MM.1S (cell line): ENCODE data around the gene FRAT1.

ENCODE experiments used
- DNase-seq: peaks from one replicate; pipeline ENCODE4 v3.0.0-alpha.2; 2015
- H2AFZ ChIP-seq: fragments of 300-600 bp; sonication (generic); 2 replicates; pipeline ENCODE4 v1.6.0; 2016; ENCODE audit warnings: antibody characterized with exemption, low read length
- H3F3A ChIP-seq: fragments of 300-600 bp; sonication (generic); 2 replicates; pipeline ENCODE4 v1.6.1; 2016; ENCODE audit warnings: mild to moderate bottlenecking, antibody characterized with exemption, low read length, moderate library complexity, mixed read lengths; ENCODE audit not compliant: insufficient read depth
- H3K27ac ChIP-seq: fragments of 300-600 bp; sonication (generic); 2 replicates; pipeline ENCODE4 v1.5.1; 2016; ENCODE audit warnings: mild to moderate bottlenecking, low read length
- H3K27me3 ChIP-seq: fragments of 300-600 bp; sonication (generic); replicated peaks from 2 replicates; pipeline ENCODE4 v1.6.0; 2016; ENCODE audit warnings: low read length; ENCODE audit not compliant: insufficient read depth
- H3K36me3 ChIP-seq: fragments of 300-600 bp; sonication (generic); replicated peaks from 2 replicates; pipeline ENCODE4 v1.6.1; 2016; ENCODE audit warnings: mild to moderate bottlenecking, low read length, mixed read lengths; ENCODE audit not compliant: insufficient read depth
- H3K4me1 ChIP-seq: fragments of 300-600 bp; sonication (generic); 2 replicates; pipeline ENCODE4 v1.6.1; 2016; ENCODE audit warnings: low read length, mixed read lengths
- H3K4me2 ChIP-seq: fragments of 300-600 bp; sonication (generic); 2 replicates; pipeline ENCODE4 v1.6.0; 2016; ENCODE audit warnings: low read depth, low read length
- H3K4me3 ChIP-seq: fragments of 300-600 bp; sonication (generic); 2 replicates; pipeline ENCODE4 v1.5.1; 2016; ENCODE audit warnings: low read length, mixed read lengths
- H3K79me2 ChIP-seq: fragments of 300-600 bp; sonication (generic); 2 replicates; pipeline ENCODE4 v1.6.1; 2016; ENCODE audit warnings: mixed run types, low read length, mixed read lengths
- H3K9ac ChIP-seq: fragments of 300-600 bp; sonication (generic); 2 replicates; pipeline ENCODE4 v1.6.1; 2016; ENCODE audit warnings: low read length, mixed read lengths
- H3K9me2 ChIP-seq: fragments of 300-600 bp; sonication (generic); replicated peaks from 2 replicates; pipeline ENCODE4 v1.6.1; 2016; ENCODE audit warnings: mild to moderate bottlenecking, low read length, mixed read lengths; ENCODE audit not compliant: insufficient read depth
- H3K9me3 ChIP-seq: fragments of 300-600 bp; sonication (generic); replicated peaks from 2 replicates; pipeline ENCODE4 v1.6.1; 2016; ENCODE audit warnings: mild to moderate bottlenecking, low read length, mixed read lengths; ENCODE audit not compliant: insufficient read depth
- H4K20me1 ChIP-seq: fragments of 300-600 bp; sonication (generic); 2 replicates; pipeline ENCODE4 v1.6.1; 2016; ENCODE audit warnings: mild to moderate bottlenecking, low read length, moderate library complexity, mixed read lengths; ENCODE audit not compliant: insufficient read depth
- EZH2 ChIP-seq: fragments of 300-600 bp; sonication (generic); optimal IDR thresholded peaks from 2 replicates; pipeline ENCODE3; 2017; ENCODE audit warnings: low read depth, mild to moderate bottlenecking, antibody characterized with exemption, low read length, mixed read lengths
- EZH2phosphoT487 ChIP-seq: fragments of 300-600 bp; sonication (generic); IDR thresholded peaks from 2 replicates; pipeline ENCODE4 v1.6.1; 2018; ENCODE audit warnings: antibody characterized with exemption, low read length
- TF ChIP-seq, protein P1 (sequence below): fragments of 300-600 bp; sonication (generic); IDR thresholded peaks from 2 replicates; pipeline ENCODE4 v1.5.1; 2016; ENCODE audit warnings: antibody characterized with exemption, low read length, mixed read lengths

Gene FRAT1

DNA sequence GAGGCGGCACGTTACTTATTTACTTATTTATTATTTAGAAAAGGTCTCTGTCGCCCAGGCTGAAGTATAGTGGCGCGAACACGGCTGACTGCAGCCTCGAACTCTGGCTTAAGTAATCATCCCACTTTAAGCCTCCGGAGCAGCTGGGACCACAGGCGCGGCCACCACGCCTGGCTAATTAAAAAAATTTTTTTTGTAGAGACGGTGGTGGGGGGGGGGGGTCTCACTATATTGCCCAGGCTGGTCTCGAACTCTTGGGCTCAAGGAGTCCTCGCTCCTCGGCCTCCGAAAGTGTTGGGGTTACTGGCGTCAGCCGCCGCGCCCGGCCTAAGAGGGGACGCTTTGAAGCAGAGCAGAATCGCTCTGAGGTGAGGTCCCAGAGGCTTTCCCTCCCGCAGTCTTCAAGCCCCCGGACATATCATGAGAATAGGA, 16.1 kb downstream of the FRAT1 start:
- DNase-seq: no peak
- Histone ChIP-seq H2AFZ (peak overlapping the region; percentile 50), H3K36me3 (no peaks in the 10 kb centered on the region), H3K9me3 (no peaks in the 10 kb centered on the region), H3K27ac (no peak overlapping the region), H3K9me2 (no peaks in the 10 kb centered on the region), H3F3A (no peaks in the 10 kb centered on the region), H3K27me3 (peaks cover 29% of the 10 kb centered on the region), H3K9ac (peak overlapping the region; percentile 90; the same call in 1 of the 2 replicates), H3K4me3 (peak overlapping the region; percentile 83), H3K4me1 (peaks cover 7% of the 10 kb centered on the region; the same call in 1 of the 2 replicates), H3K4me2 (peak overlapping the region; percentile 71), H4K20me1 (no peaks in the 10 kb centered on the region), H3K79me2 (peaks cover 10% of the 10 kb centered on the region)
- TF ChIP-seq EZH2phosphoT487: no peak
- TF ChIP-seq, protein P1, sequence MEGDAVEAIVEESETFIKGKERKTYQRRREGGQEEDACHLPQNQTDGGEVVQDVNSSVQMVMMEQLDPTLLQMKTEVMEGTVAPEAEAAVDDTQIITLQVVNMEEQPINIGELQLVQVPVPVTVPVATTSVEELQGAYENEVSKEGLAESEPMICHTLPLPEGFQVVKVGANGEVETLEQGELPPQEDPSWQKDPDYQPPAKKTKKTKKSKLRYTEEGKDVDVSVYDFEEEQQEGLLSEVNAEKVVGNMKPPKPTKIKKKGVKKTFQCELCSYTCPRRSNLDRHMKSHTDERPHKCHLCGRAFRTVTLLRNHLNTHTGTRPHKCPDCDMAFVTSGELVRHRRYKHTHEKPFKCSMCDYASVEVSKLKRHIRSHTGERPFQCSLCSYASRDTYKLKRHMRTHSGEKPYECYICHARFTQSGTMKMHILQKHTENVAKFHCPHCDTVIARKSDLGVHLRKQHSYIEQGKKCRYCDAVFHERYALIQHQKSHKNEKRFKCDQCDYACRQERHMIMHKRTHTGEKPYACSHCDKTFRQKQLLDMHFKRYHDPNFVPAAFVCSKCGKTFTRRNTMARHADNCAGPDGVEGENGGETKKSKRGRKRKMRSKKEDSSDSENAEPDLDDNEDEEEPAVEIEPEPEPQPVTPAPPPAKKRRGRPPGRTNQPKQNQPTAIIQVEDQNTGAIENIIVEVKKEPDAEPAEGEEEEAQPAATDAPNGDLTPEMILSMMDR: no peak
- TF ChIP-seq EZH2: no peak

DNA sequence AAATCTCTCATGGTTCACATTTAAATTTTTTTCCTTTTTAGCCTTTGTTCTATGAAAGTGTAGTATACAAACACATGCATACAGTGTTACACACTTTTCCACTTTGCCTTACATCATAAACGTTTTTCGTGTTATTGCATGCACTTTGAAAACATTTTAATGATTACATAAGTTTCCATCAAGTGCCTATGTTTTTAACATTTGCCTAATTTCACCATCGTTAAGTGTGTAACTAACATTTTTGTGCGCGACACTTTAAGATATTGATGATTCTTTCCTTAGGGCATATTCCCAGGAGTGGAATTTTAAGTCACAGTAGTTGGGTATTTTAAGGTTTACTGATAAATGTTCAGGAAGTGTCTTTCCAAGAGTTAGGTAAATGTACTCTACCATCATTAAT, 16.9 kb downstream of the FRAT1 start:
- no peaks in the 10 kb centered on the region for H3K9me2 ChIP-seq
- H3K4me2 ChIP-seq: no peak overlapping the region

DNA sequence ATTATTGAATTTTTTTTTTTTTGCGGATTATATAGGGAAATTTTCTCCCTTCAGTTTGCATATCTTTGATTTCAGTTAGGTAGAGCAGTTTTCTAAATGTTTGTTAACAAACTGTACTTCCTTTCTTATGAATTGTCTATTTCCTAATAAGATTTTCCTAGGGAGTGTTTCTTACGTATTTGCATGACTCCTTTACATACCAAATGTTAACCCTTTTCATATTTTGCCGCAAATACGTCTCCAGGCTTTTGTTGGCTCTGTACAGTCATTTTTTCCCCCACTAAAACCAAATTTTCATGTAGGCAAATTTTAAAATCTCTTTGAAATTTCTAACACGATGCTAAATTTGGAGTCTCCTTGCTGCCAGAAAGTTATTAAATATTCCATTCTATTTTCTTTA, 17.4 kb downstream of the FRAT1 start:
- no peak overlapping the region for H3K4me2 ChIP-seq

More for the DNA sequence above, 16.9 kb downstream of the FRAT1 start:
- no peak overlapping the region for H3K9ac ChIP-seq
- H2AFZ ChIP-seq: no peak overlapping the region
- H3K4me3 ChIP-seq: no peak overlapping the region
- no peak overlapping the region for H3K27ac ChIP-seq
- H3K27me3 ChIP-seq: peaks cover 29% of the 10 kb centered on the region
- H3K36me3 ChIP-seq: no peaks in the 10 kb centered on the region
- H3K4me1 ChIP-seq: peaks cover 7% of the 10 kb centered on the region; the same call in 1 of the 2 replicates
- H3F3A ChIP-seq: no peaks in the 10 kb centered on the region
- no peaks in the 10 kb centered on the region for H3K9me3 ChIP-seq
- no peak for DNase-seq
- TF ChIP-seq EZH2 (no peak), EZH2phosphoT487 (no peak)
- TF ChIP-seq, protein P1: no peak
- H4K20me1 ChIP-seq: no peaks in the 10 kb centered on the region
- peaks cover 10% of the 10 kb centered on the region for H3K79me2 ChIP-seq

More for the DNA sequence above, 17.4 kb downstream of the FRAT1 start:
- H3K36me3 ChIP-seq: no peaks in the 10 kb centered on the region
- peaks cover 7% of the 10 kb centered on the region; the same call in 1 of the 2 replicates for H3K4me1 ChIP-seq
- no peak overlapping the region for H3K9ac ChIP-seq
- no peaks in the 10 kb centered on the region for H3K9me2 ChIP-seq
- no peak for DNase-seq
- H3K79me2 ChIP-seq: peaks cover 10% of the 10 kb centered on the region
- H3K27ac ChIP-seq: no peak overlapping the region
- no peak for TF ChIP-seq EZH2phosphoT487
- TF ChIP-seq, protein P1: no peak
- TF ChIP-seq EZH2: no peak
- peaks cover 29% of the 10 kb centered on the region for H3K27me3 ChIP-seq
- no peaks in the 10 kb centered on the region for H4K20me1 ChIP-seq
- no peak overlapping the region for H2AFZ ChIP-seq
- no peaks in the 10 kb centered on the region for H3F3A ChIP-seq
- no peaks in the 10 kb centered on the region for H3K9me3 ChIP-seq
- no peak overlapping the region for H3K4me3 ChIP-seq
